Activated CD8-positive, alpha-beta memory T cell treated with anti-CD3 and anti-CD28 coated beads for 4 hours (primary cell): ENCODE measurements around the gene P2RY1.
"Not testable (repeated sequence)": the region's sequence is repeated elsewhere in the genome, so short reads cannot be mapped to it uniquely, and the experiment has no call there.

Source experiments
- DNase-seq, 2 donors: peaks; one replicate each; pipeline ENCODE4 v3.0.0-alpha.2; 2020; ENCODE audit warnings: low read depth in 2 of 2

Gene P2RY1

GRCh38 chr3:152839511-152839910 is 4.6 kb downstream of the P2RY1 start:
- DNase-seq, result no peak

- DNase-seq, result no peak
These were observed 6.2 kb downstream of the P2RY1 start for GRCh38 chr3:152841131-152841530.

GRCh38 chr3:152842413-152842812 is 7.5 kb downstream of the P2RY1 start:
- DNase-seq, result no peak

GRCh38 chr3:152843955-152844354 is 9.0 kb downstream of the P2RY1 start:
- no peak for DNase-seq

- DNase-seq, result not testable (repeated sequence)
These were observed 11.8 kb downstream of the P2RY1 start for GRCh38 chr3:152846572-152847202.

- DNase-seq, result not testable (repeated sequence)
These were observed 12.7 kb downstream of the P2RY1 start for GRCh38 chr3:152847599-152847998.

- DNase-seq, result no peak
These were observed 15.2 kb downstream of the P2RY1 start for GRCh38 chr3:152849996-152850578.

GRCh38 chr3:152853196-152853595 is 18.3 kb downstream of the P2RY1 start:
- DNase-seq, result no peak

- no peak for DNase-seq
These were observed 22.2 kb downstream of the P2RY1 start for GRCh38 chr3:152857082-152857481.

- no peak for DNase-seq
These were observed 23.4 kb downstream of the P2RY1 start for GRCh38 chr3:152858170-152858800.

GRCh38 chr3:152860736-152861135 is 25.8 kb downstream of the P2RY1 start:
- no peak for DNase-seq

- no peak for DNase-seq
These were observed 30.8 kb downstream of the P2RY1 start for GRCh38 chr3:152865668-152866245.

- DNase-seq, result no peak
These were observed 35.1 kb downstream of the P2RY1 start for GRCh38 chr3:152870027-152870426.

GRCh38 chr3:152873314-152873713 is 38.4 kb downstream of the P2RY1 start:
- DNase-seq, result not testable (repeated sequence)

- no peak for DNase-seq
These were observed 40.2 kb downstream of the P2RY1 start for GRCh38 chr3:152874896-152875749.

- DNase-seq, result no peak
These were observed 44.3 kb downstream of the P2RY1 start for GRCh38 chr3:152879130-152879789.

- DNase-seq, result no peak
These were observed 44.9 kb downstream of the P2RY1 start for GRCh38 chr3:152879790-152880174.

GRCh38 chr3:152885076-152885475 is 50.1 kb downstream of the P2RY1 start:
- DNase-seq, result no peak
